GM23338 (cell line): ENCODE results near the gene CPNE1. TPM values are rescaled to one million over a fixed set of nuclear protein-coding genes. Genes with fewer than 3 reads are reported as not detected.

Source experiments
- ATAC-seq: fragments of 200-7000 bp; cut with Tn5 transposase; 3 replicates; pipeline ENCODE4 v1.9.1; 2020
- DNase-seq: peaks from one replicate; pipeline ENCODE4 v3.0.0-alpha.2; 2015; ENCODE audit warnings: low spot score
- H2AFZ ChIP-seq: fragments of 200-600 bp; sonication (generic); 2 replicates; pipeline ENCODE4 v1.8.0; 2016; ENCODE audit warnings: antibody characterized with exemption, mild to moderate bottlenecking, moderate library complexity
- H3F3A ChIP-seq: fragments of 200-600 bp; sonication (generic); replicated peaks from 2 replicates; pipeline ENCODE4 v1.8.0; 2017; ENCODE audit warnings: antibody characterized with exemption, mixed run types, low read depth
- H3K27ac ChIP-seq: fragments of 200-600 bp; sonication (generic); 2 replicates; pipeline ENCODE4 v1.6.1; 2016; ENCODE audit warnings: low read depth
- H3K27me3 ChIP-seq: fragments of 200-600 bp; sonication (generic); 2 replicates; pipeline ENCODE4 v1.8.0; 2016; ENCODE audit warnings: mild to moderate bottlenecking, mixed run types, moderate library complexity; ENCODE audit not compliant: insufficient read depth
- H3K36me3 ChIP-seq: fragments of 200-600 bp; sonication (generic); 2 replicates; pipeline ENCODE4 v1.8.0; 2016; ENCODE audit warnings: mild to moderate bottlenecking; ENCODE audit not compliant: insufficient read depth
- H3K4me1 ChIP-seq: fragments of 200-600 bp; sonication (generic); 2 replicates; pipeline ENCODE4 v1.8.0; 2016; ENCODE audit warnings: mild to moderate bottlenecking, moderate library complexity; ENCODE audit not compliant: insufficient read depth
- H3K4me2 ChIP-seq: fragments of 200-600 bp; sonication (generic); 2 replicates; pipeline ENCODE4 v1.7.1; 2017; ENCODE audit warnings: mixed run types
- H3K4me3 ChIP-seq: fragments of 200-600 bp; sonication (generic); 2 replicates; pipeline ENCODE4 v1.6.1; 2016; ENCODE audit warnings: mixed run types
- H3K79me2 ChIP-seq: fragments of 200-600 bp; sonication (generic); replicated peaks from 2 replicates; pipeline ENCODE4 v1.8.0; 2017; ENCODE audit warnings: mild to moderate bottlenecking; ENCODE audit not compliant: insufficient read depth
- H3K9me2 ChIP-seq: fragments of 200-600 bp; sonication (generic); 2 replicates; pipeline ENCODE4 v1.8.0; 2017; ENCODE audit not compliant: insufficient read depth
- H4K20me1 ChIP-seq: fragments of 200-600 bp; sonication (generic); replicated peaks from 2 replicates; pipeline ENCODE4 v1.8.0; 2017; ENCODE audit warnings: mild to moderate bottlenecking; ENCODE audit not compliant: insufficient read depth
- H3K27ac Mint-ChIP-seq: 2 replicates; pipeline ENCODE4 v1.8.0; 2020; ENCODE audit warnings: inconsistent platforms, mild to moderate bottlenecking, moderate library complexity, mixed read lengths
- H3K27me3 Mint-ChIP-seq: 3 replicates; pipeline ENCODE4 v1.8.0; 2022; ENCODE audit warnings: low read depth, mild to moderate bottlenecking, moderate library complexity, mixed read lengths, inconsistent platforms; ENCODE audit not compliant: insufficient read depth, poor library complexity
- H3K36me3 Mint-ChIP-seq: 3 replicates; pipeline ENCODE4 v1.8.0; 2021; ENCODE audit warnings: low read depth, mild to moderate bottlenecking, inconsistent platforms, moderate library complexity, mixed read lengths
- H3K4me1 Mint-ChIP-seq: 3 replicates; pipeline ENCODE4 v1.8.0; 2020; ENCODE audit warnings: mild to moderate bottlenecking, inconsistent platforms, mixed read lengths
- H3K4me3 Mint-ChIP-seq: 3 replicates; pipeline ENCODE4 v1.8.0; 2021; ENCODE audit warnings: moderate library complexity, mild to moderate bottlenecking, inconsistent platforms, mixed read lengths
- H3K9me3 Mint-ChIP-seq: 3 replicates; pipeline ENCODE4 v1.8.0; 2020; ENCODE audit warnings: moderate library complexity, mild to moderate bottlenecking, inconsistent platforms, mixed read lengths
- CREB1 ChIP-seq: fragments of 250-450 bp; sonication (Bioruptor Pico); IDR thresholded peaks from 2 replicates; pipeline ENCODE4 v1.5.0; 2020; ENCODE audit warnings: low read depth, mild to moderate bottlenecking, moderate library complexity
- CTCF ChIP-seq, 2 experiments: fragments of 200-600 bp in 1 of 2; sonication (generic) in 1 of 2; conservative IDR thresholded peaks; 2 replicates each; pipeline versions ENCODE4 v1.5.1 to v1.6.1; 2016 to 2017; ENCODE audit warnings: antibody characterized with exemption in 2 of 2, low read depth in 2 of 2, mild to moderate bottlenecking in 2 of 2, moderate library complexity in 1 of 2
- EZH2 ChIP-seq: fragments of 200-600 bp; sonication (generic); IDR thresholded peaks from one replicate; pipeline ENCODE4 v1.8.0; 2017; ENCODE audit warnings: antibody characterized with exemption, mild to moderate bottlenecking, low read depth; ENCODE audit not compliant: unreplicated experiment
- EZH2phosphoT487 ChIP-seq: fragments of 200-600 bp; sonication (generic); IDR thresholded peaks from one replicate; pipeline ENCODE4 v1.8.1; 2018; ENCODE audit warnings: antibody characterized with exemption; ENCODE audit not compliant: unreplicated experiment
- JUNB ChIP-seq: IDR thresholded peaks from one replicate; pipeline ENCODE4 v1.6.1; 2016; ENCODE audit warnings: antibody characterized with exemption; ENCODE audit not compliant: unreplicated experiment
- NANOG ChIP-seq: IDR thresholded peaks from 2 replicates; pipeline ENCODE4 v1.6.1; 2016; ENCODE audit warnings: antibody characterized with exemption, borderline replicate concordance
- POLR2AphosphoS5 ChIP-seq: IDR thresholded peaks from 2 replicates; pipeline ENCODE4 v1.6.1; 2016; ENCODE audit warnings: antibody characterized with exemption, low read depth
- REST ChIP-seq: IDR thresholded peaks from one replicate; pipeline ENCODE4 v1.6.1; 2018; ENCODE audit warnings: antibody characterized with exemption; ENCODE audit not compliant: unreplicated experiment
- STAT1 ChIP-seq: IDR thresholded peaks from one replicate; pipeline ENCODE4 v1.6.1; 2016; ENCODE audit warnings: antibody characterized with exemption; ENCODE audit not compliant: unreplicated experiment
- ZNF114 ChIP-seq: fragments of 250-450 bp; sonication (Bioruptor Pico); IDR thresholded peaks from 2 replicates; pipeline ENCODE4 v1.5.0; 2020; ENCODE audit warnings: mild to moderate bottlenecking, moderate library complexity
- ZNF331 ChIP-seq: fragments of 250-450 bp; sonication (Bioruptor Pico); IDR thresholded peaks from 2 replicates; pipeline ENCODE4 v1.5.0; 2020; ENCODE audit warnings: low read depth, mild to moderate bottlenecking, moderate library complexity
- polyA plus RNA-seq: library from polyadenylated mRNA; unstranded; fragments of >200 nt; fragmentation: Nextera tagmentation; extraction: Ambion mirVana; gene quantifications from 2 replicates; pipeline ENCODE4 v1.2.1, GENCODE V29; 2016
- total RNA-seq: library from RNA; depleted of rRNA; stranded (reverse); fragments of >200 nt; shearing (Covaris generic); gene quantifications from 2 replicates; pipeline ENCODE4 v1.2.3, GENCODE V29; 2014
- TF ChIP-seq, protein P1 (sequence below): IDR thresholded peaks from 2 replicates; pipeline ENCODE4 v1.6.1; 2016; ENCODE audit warnings: antibody characterized with exemption

Gene CPNE1
- total and polyA plus RNA-seq, 2 experiments from 2014 or later, result 189 to 196 TPM

DNA sequence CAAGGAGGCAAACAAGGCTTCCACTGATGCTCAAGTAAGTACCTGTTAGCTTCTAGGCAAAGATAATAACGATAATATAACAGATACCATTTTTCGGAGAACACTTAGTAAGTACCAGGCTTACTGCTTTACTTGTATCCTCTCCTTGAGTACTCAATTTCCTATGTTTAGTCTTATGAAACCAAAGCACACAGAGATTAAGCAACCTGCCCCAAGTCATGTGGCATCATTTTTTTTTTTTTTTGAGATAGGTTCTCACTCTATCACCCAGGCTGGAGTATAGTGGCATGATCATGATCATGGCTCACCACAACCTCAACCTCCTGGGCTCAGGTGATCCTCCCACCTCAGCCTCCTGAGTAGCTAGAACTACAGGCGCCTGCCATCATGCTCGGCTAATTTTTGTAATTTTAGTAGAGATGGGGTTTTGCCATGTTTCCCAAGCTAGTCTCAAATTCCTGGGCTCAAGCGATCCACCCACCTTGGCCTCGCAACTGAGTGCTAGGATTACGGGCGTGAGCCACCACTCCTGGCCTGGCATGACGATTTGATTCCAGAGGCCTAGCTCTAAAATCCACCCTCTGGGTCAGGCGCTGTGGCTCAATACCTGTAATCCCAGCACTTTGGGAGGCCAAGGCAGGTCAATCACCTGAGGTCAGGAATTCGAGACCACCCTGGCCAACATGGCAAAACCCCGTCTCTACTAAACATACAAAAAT, 35.1 kb downstream of the CPNE1 start (continued):
- TF ChIP-seq REST, result no peak
- TF ChIP-seq, protein P1, sequence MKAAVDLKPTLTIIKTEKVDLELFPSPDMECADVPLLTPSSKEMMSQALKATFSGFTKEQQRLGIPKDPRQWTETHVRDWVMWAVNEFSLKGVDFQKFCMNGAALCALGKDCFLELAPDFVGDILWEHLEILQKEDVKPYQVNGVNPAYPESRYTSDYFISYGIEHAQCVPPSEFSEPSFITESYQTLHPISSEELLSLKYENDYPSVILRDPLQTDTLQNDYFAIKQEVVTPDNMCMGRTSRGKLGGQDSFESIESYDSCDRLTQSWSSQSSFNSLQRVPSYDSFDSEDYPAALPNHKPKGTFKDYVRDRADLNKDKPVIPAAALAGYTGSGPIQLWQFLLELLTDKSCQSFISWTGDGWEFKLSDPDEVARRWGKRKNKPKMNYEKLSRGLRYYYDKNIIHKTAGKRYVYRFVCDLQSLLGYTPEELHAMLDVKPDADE, result no peak
- no peak for TF ChIP-seq EZH2

DNA sequence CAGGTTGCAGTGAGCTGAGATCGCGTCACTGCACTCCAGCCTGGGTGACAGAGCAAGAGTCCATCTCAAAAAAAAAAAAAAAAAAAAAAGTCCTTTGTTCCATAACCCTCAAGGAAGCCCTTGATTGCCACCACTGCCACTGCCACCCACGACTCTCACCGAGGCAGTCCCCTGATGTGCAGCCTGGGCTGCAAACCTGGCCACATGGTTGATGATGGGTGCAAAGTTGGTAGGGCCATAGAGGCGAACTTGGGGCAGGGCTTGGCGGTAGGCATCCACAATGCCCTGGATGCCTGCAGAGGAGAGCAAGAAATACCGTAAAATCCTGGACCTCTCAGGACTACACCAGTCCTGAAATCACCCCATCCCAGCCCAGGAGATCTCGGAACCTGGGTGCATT, 37.6 kb downstream of the CPNE1 start:
- no peaks in the 10 kb centered on the region for H3K4me1 ChIP-seq
- H3K4me3 ChIP-seq, result no peak overlapping the region
- H3K9me3 Mint-ChIP-seq, result no peaks in the 10 kb centered on the region
- H3K79me2 ChIP-seq, result no peaks in the 10 kb centered on the region
- H3K4me3 Mint-ChIP-seq, result no peak overlapping the region
- peaks cover 55% of the 10 kb centered on the region for H3K36me3 Mint-ChIP-seq
- peaks cover 33% of the 10 kb centered on the region for H3K36me3 ChIP-seq
- no peak overlapping the region for H3K4me2 ChIP-seq
- peaks cover 8% of the 10 kb centered on the region; the same call in 1 of the 2 replicates for H3F3A ChIP-seq
- H3K27ac ChIP-seq, result 0 out of 2 replicates have a peak overlapping the region, but pooled peaks have one; percentile 32
- no peak for DNase-seq
- ATAC-seq, result no peak
- H3K27me3 ChIP-seq, result no peaks in the 10 kb centered on the region
- H3K27ac Mint-ChIP-seq, result no peak overlapping the region
- H4K20me1 ChIP-seq, result no peaks in the 10 kb centered on the region; the same call in none of the 2 replicates
- H3K4me1 Mint-ChIP-seq, result no peaks in the 10 kb centered on the region
- H2AFZ ChIP-seq, result no peak overlapping the region
- no peaks in the 10 kb centered on the region for H3K9me2 ChIP-seq
- H3K27me3 Mint-ChIP-seq, result peaks cover 2% of the 10 kb centered on the region
- no peak for TF ChIP-seq ZNF114 (CRISPR knock-in tag)
- TF ChIP-seq ZNF331 (CRISPR knock-in tag), result no peak
- no peak for TF ChIP-seq POLR2AphosphoS5
- TF ChIP-seq CTCF (conservative IDR thresholded peaks at IDR 0.05; ENCODE audit: low read depth in 2 of 2), result no peak
- no peak for TF ChIP-seq STAT1
- TF ChIP-seq REST, result no peak
- TF ChIP-seq, protein P1, result no peak
- no peak for TF ChIP-seq CREB1 (CRISPR knock-in tag)
- no peak for TF ChIP-seq EZH2
- no peak for TF ChIP-seq NANOG
- no peak for TF ChIP-seq JUNB
- TF ChIP-seq EZH2phosphoT487, result no peak
